Head of caudate nucleus (tissue), 42 donors: Measurements from ENCODE around the gene ALPK3.
A peak's percentile ranks its signal among the peaks of the same experiment; 100 is the strongest.

Source experiments
- DNase-seq, 42 donors: peaks; one replicate each; pipeline versions ENCODE4 v3.0.0 to v3.0.0-alpha.2; 2020 to 2021; ENCODE audit warnings: mixed read lengths in 7 of 42
- intact Hi-C: fragments of 100-400 bp; cut with DNase I; formaldehyde crosslinking; loops from one replicate; pipeline ENCODE4 v1.15.0; 2022

ALPK3 gene

GRCh38 chr15:84901540-84901939 lies 84.4 kb downstream of the ALPK3 start:
- DNase-seq, result no peak
- intact Hi-C loops, result no loop called here

GRCh38 chr15:84903751-84904150 lies 86.6 kb downstream of the ALPK3 start:
- no peak for DNase-seq
- intact Hi-C loops, result no loop called here

- DNase-seq, result no peak
- intact Hi-C loops, result no loop called here
Observed at GRCh38 chr15:84904419-84904818, 87.3 kb downstream of the ALPK3 start.

GRCh38 chr15:84905016-84905916 lies 88.1 kb downstream of the ALPK3 start:
- intact Hi-C loops, result no loop called here
- DNase-seq, result no peak

GRCh38 chr15:84907731-84908130 lies 90.6 kb downstream of the ALPK3 start:
- no peak for DNase-seq
- intact Hi-C loops, result no loop called here

- DNase-seq, result no peak
- intact Hi-C loops, result no loop called here
Observed at GRCh38 chr15:84908564-84908963, 91.4 kb downstream of the ALPK3 start.

GRCh38 chr15:84909029-84909428 lies 91.9 kb downstream of the ALPK3 start:
- intact Hi-C loops, result no loop called here
- no peak for DNase-seq

GRCh38 chr15:84909782-84910181 lies 92.6 kb downstream of the ALPK3 start:
- DNase-seq, result no peak
- intact Hi-C loops, result no loop called here

GRCh38 chr15:84910928-84911623 lies 93.9 kb downstream of the ALPK3 start:
- intact Hi-C loops, result no loop called here
- DNase-seq, result no peak

- peak in 33 of 42 donors; percentile 2 to 88 (median 42) for DNase-seq
- intact Hi-C loops, result no loop called here
Observed at GRCh38 chr15:84911879-84912660, 94.9 kb downstream of the ALPK3 start.

GRCh38 chr15:84913360-84913723 lies 96.2 kb downstream of the ALPK3 start:
- no peak for DNase-seq
- intact Hi-C loops, result no loop called here

GRCh38 chr15:84914351-84914750 lies 97.2 kb downstream of the ALPK3 start:
- intact Hi-C loops, result no loop called here
- DNase-seq, result no peak

- intact Hi-C loops, result no loop called here
- DNase-seq, result peak in 1 of 42 donors; percentile 14
Observed at GRCh38 chr15:84914909-84915605, 97.9 kb downstream of the ALPK3 start.

GRCh38 chr15:84915606-84915958 lies 98.4 kb downstream of the ALPK3 start:
- intact Hi-C loops, result no loop called here

GRCh38 chr15:84917452-84917851 lies 100.3 kb downstream of the ALPK3 start:
- no peak for DNase-seq
- intact Hi-C loops, result no loop called here

More at GRCh38 chr15:84915606-84915958, 98.4 kb downstream of the ALPK3 start:
- no peak for DNase-seq

- intact Hi-C loops, result no loop called here
- no peak for DNase-seq
Observed at GRCh38 chr15:84919106-84919667, 102.0 kb downstream of the ALPK3 start.

GRCh38 chr15:84921121-84921520 lies 104.0 kb downstream of the ALPK3 start:
- intact Hi-C loops, result no loop called here
- DNase-seq, result no peak

- no peak for DNase-seq
- intact Hi-C loops, result no loop called here
Observed at GRCh38 chr15:84922530-84922929, 105.4 kb downstream of the ALPK3 start.
